Fibroblast of peridontal ligament (primary cell): Measurements from ENCODE around the gene SLC2A6.

Source experiments
- DNase-seq: peaks from one replicate; pipeline ENCODE4 v3.0.0-alpha.2; 2010; ENCODE audit errors: extremely low read depth

The SLC2A6 gene

GRCh38 chr9:133515615-133516255, 36.8 kb upstream of the SLC2A6 start:
- DNase-seq, result no peak

GRCh38 chr9:133515240-133515610, 36.3 kb upstream of the SLC2A6 start:
- no peak for DNase-seq

- no peak for DNase-seq
These were observed 35.8 kb upstream of the SLC2A6 start for GRCh38 chr9:133514460-133515239.

GRCh38 chr9:133513214-133514100, 34.6 kb upstream of the SLC2A6 start:
- DNase-seq, result no peak

- no peak for DNase-seq
These were observed 33.6 kb upstream of the SLC2A6 start for GRCh38 chr9:133512253-133513213.

- no peak for DNase-seq
These were observed 32.7 kb upstream of the SLC2A6 start for GRCh38 chr9:133511607-133512006.

GRCh38 chr9:133510926-133511505, 32.1 kb upstream of the SLC2A6 start:
- DNase-seq, result no peak

GRCh38 chr9:133509179-133510083, 30.5 kb upstream of the SLC2A6 start:
- DNase-seq, result no peak

- DNase-seq, result no peak
These were observed 29.1 kb upstream of the SLC2A6 start for GRCh38 chr9:133508046-133508445.

GRCh38 chr9:133507246-133507965, 28.5 kb upstream of the SLC2A6 start:
- no peak for DNase-seq

- peak; percentile 84 for DNase-seq
These were observed 27.7 kb upstream of the SLC2A6 start for GRCh38 chr9:133506653-133507038.

GRCh38 chr9:133505901-133506652, 27.2 kb upstream of the SLC2A6 start:
- DNase-seq, result peak; percentile 93

GRCh38 chr9:133505186-133505830, 26.4 kb upstream of the SLC2A6 start:
- DNase-seq, result peak; percentile 8

- no peak for DNase-seq
These were observed 23.2 kb upstream of the SLC2A6 start for GRCh38 chr9:133502112-133502511.

GRCh38 chr9:133499892-133500270, 21.0 kb upstream of the SLC2A6 start:
- no peak for DNase-seq

- DNase-seq, result no peak
These were observed 20.4 kb upstream of the SLC2A6 start for GRCh38 chr9:133499132-133499891.
